AG08396 (cell line): ENCODE measurements around the gene DHRS3.
"Not testable (repeated sequence)": the region's sequence is repeated elsewhere in the genome, so short reads cannot be mapped to it uniquely, and the experiment has no call there.

Experiments used
- DNase-seq: peaks from one replicate; pipeline ENCODE4 v3.0.0; 2012; ENCODE audit warnings: low spot score, mixed read lengths

Gene DHRS3

GRCh38 chr1:12617901-12618660 is at the start of gene DHRS3:
TSS of gene DHRS3 (minus strand) at chr1:12618210. CDS start at chr1:12617348, 862 bp downstream.
- DNase-seq: peak; percentile 84

- no peak for DNase-seq
These were observed 48.2 kb upstream of the DHRS3 start for GRCh38 chr1:12666141-12666735.

GRCh38 chr1:12665511-12665910 is 47.5 kb upstream of the DHRS3 start:
- no peak for DNase-seq

- DNase-seq: no peak
These were observed 44.5 kb upstream of the DHRS3 start for GRCh38 chr1:12662556-12662955.

GRCh38 chr1:12661606-12662219 is 43.7 kb upstream of the DHRS3 start:
- no peak for DNase-seq

- peak; percentile 90 for DNase-seq
These were observed 40.8 kb upstream of the DHRS3 start for GRCh38 chr1:12658531-12659453.

GRCh38 chr1:12657885-12658512 is 40.0 kb upstream of the DHRS3 start:
- DNase-seq: not testable (repeated sequence)

- no peak for DNase-seq
These were observed 39.3 kb upstream of the DHRS3 start for GRCh38 chr1:12657060-12657884.

- no peak for DNase-seq
These were observed 38.6 kb upstream of the DHRS3 start for GRCh38 chr1:12656575-12656974.

GRCh38 chr1:12654657-12655056 is 36.6 kb upstream of the DHRS3 start:
- no peak for DNase-seq

- no peak for DNase-seq
These were observed 36.1 kb upstream of the DHRS3 start for GRCh38 chr1:12654004-12654567.

- peak; percentile 24 for DNase-seq
These were observed 32.0 kb upstream of the DHRS3 start for GRCh38 chr1:12649971-12650421.

GRCh38 chr1:12648741-12649140 is 30.7 kb upstream of the DHRS3 start:
- no peak for DNase-seq

- not testable (repeated sequence) for DNase-seq
These were observed 27.4 kb upstream of the DHRS3 start for GRCh38 chr1:12645401-12645800.

GRCh38 chr1:12644829-12645228 is 26.8 kb upstream of the DHRS3 start:
- no peak for DNase-seq

GRCh38 chr1:12644237-12644636 is 26.2 kb upstream of the DHRS3 start:
- DNase-seq: no peak

- no peak for DNase-seq
These were observed 25.8 kb upstream of the DHRS3 start, which contains the start of gene AADACL4 for GRCh38 chr1:12643785-12644184. TSS of gene AADACL4 (plus strand) at chr1:12644085. CDS start at chr1:12644547, 462 bp downstream.

GRCh38 chr1:12643079-12643478 is 25.1 kb upstream of the DHRS3 start:
- no peak for DNase-seq

GRCh38 chr1:12640958-12641272 is 22.9 kb upstream of the DHRS3 start:
- no peak for DNase-seq

GRCh38 chr1:12640237-12640957 is 22.4 kb upstream of the DHRS3 start:
- DNase-seq: no peak
